GM21381 (cell line): ENCODE results near the gene TMEM138.
"Not testable (repeated sequence)": the region's sequence is repeated elsewhere in the genome, so short reads cannot be mapped to it uniquely, and the experiment has no call there.

Experiments
- ATAC-seq: cut with Tn5 transposase; IDR thresholded peaks from one replicate; pipeline ENCODE4 v1.9.1; 2021; ENCODE audit warnings: mild to moderate bottlenecking, moderate library complexity; ENCODE audit not compliant: unreplicated experiment

TMEM138 gene

GRCh38 chr11:61362542-61362875 lies 335 bp downstream of the TMEM138 start:
- no peak for ATAC-seq

DNA sequence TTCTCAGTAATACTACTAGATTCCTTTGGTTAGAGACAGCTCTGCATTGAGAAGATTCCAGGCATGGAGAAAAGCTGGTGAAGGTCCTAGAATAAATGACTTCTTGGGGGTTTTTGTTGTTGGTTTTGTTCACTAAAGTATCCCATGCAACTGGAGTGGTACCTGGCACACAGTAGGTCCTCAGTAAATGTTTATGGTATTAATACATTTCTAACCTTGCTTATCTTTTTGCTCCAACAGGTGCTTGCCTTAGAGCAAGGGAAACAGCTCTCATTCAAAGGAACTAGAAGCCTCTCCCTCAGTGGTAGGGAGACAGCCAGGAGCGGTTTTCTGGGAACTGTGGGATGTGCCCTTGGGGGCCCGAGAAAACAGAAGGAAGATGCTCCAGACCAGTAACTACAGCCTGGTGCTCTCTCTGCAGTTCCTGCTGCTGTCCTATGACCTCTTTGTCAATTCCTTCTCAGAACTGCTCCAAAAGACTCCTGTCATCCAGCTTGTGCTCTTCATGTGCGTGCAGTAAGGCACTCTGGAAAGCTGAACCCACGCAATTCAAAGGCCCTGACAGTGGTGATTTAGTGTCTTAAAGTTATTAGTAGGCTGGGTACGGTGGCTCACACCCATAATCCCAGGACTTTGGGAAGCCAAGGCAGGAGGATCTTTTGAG lies 2.0 kb downstream of the TMEM138 start:
- ATAC-seq = no peak

DNA sequence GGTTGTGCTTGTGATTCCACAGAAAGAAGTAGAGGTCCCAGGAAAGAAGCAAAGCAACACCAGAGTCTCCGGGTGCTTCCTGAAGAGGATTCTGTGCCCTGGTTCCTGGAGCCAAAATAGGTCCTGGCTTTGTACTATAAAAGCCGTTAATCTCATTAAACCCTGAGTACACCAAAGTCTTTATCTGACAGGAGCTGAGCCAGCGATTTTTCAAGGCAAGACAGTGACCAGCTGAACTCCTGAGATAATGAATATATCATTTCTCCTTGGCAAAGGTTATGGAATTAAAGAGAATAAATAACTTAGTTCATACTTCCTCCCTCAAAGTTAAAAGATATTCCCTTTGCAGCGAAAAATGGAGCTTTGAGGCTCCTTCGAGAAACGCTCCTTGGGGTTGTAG lies 5.2 kb downstream of the TMEM138 start:
- no peak for ATAC-seq

GRCh38 chr11:61368646-61369045 lies 6.5 kb downstream of the TMEM138 start:
- ATAC-seq = no peak

DNA sequence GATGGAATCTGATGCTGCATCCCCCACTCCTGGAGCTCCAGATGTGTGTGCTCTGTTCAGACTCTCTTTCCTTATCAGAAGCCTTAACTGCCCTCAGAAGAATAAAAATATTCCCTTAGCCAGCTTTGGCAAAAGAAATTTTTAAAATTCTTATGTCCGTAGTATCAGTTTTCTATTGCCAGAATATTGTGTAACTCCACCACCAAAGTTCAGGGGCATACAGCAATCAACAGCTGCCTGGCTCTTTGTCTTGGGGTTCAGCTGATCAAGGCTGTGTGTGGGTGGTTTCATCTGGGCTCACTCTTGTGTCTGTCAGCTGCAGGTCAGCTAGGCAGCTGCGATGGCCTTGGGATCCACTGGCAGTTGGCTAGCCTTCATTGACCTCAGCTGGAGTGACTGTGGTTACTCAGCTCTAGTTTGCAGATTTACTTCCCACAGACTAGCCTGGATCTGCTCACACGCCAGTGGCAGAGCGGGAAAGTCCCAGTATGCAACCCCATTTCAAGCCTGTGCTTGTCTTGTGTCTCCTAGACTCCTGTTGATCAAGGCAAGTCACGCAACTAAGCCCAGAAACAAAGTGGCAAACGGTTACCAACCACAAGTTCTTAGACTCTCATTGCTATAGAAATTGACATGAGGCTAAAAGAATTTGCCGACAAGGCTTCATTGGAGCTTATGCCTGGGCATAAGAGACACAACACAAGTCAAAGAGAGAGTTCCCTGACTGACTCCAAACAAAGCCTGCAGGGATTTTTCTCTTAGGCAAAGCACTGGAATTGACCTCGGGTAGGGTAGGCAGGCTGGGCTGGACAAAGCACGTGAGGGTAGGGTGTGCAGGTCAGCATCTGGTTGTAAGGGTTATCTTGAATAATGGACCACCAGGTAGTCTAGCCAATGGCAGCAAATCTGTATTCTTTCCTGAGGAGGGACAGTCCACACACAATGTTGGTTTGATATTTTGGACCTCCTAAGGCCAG lies 7.5 kb downstream of the TMEM138 start:
- ATAC-seq = no peak

DNA sequence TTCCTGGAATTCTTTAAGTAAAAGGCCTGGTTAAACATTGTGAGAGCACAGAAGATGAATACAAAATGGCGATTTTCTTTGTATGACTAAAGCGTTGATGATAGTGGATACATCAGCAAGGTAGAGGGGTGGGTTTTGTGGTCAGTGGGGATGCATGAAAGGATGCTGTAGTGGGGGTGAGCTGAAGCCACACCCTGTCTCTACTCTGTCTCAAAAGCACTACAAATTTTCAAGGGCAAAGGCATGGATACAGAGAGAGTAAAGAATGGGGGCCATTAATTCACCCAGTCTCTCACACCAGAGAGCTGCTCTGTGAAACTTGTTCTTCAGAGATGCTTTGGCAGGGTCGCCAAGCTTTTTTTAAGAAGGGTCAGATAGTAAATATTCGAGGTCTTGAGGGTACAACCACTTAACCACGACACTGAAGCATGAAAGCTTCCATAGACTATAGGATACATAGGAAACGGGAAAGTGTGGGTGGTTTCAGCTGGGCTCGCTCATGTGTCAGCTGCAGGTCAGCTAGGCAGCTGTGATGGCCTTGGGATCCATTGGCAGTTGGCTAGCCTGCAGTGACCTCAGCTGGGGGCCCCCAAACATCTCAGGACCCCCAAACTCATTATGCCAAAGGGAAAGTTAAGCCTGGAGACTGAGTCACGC lies 8.3 kb downstream of the TMEM138 start:
- no peak for ATAC-seq

DNA sequence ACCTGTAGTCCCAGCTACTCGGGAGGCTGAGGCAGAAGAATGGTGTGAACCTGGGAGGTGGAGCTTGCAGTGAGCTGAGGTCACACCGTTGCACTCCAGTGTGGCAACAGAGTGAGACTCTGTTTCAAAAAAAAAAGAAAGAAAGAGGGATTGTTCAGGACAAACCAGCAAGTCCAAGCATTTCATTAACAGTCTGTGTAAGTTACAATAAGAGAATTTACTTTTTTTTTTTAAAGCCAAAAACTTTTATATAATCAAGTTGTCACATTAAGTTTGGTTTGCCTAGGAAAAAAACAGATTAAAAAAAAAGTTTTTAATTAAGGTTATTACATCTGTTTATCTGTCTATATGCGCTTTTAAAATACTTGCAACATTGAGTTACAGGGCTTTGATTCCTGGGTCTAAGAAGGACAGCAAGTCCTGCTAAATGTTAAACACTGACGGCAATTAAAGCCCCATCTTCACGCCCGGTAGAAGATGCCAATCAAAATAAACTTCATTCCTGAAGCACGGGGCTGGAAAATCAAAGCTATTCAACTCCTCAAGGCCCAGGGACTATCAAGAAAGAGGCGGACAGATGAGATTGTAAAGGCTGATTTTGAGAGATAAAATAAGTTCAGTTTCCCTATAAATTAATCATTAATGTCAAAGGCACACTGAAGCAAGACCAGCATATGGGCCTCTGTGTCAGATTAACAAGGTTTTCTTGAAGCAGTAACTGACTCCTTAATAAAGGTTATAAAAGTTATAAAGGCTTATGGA lies 10.7 kb downstream of the TMEM138 start:
- no peak for ATAC-seq

DNA sequence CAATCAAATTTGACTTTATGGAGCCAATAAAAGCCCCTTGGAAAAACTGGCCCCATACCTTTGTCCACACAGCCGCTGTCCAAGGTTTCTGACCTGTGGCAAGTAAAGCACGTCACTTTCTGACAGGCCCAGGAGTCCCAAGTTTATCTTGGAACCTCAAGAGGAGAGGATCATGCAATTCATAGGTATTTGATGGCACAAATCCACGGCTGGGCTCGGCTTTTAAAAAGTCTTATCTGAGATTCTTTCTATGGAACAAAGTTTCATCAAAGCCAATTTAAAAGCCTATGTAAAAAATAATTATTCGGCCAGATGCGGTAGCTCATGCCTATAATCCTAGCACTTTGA lies 13.6 kb downstream of the TMEM138 start:
- no peak for ATAC-seq

DNA sequence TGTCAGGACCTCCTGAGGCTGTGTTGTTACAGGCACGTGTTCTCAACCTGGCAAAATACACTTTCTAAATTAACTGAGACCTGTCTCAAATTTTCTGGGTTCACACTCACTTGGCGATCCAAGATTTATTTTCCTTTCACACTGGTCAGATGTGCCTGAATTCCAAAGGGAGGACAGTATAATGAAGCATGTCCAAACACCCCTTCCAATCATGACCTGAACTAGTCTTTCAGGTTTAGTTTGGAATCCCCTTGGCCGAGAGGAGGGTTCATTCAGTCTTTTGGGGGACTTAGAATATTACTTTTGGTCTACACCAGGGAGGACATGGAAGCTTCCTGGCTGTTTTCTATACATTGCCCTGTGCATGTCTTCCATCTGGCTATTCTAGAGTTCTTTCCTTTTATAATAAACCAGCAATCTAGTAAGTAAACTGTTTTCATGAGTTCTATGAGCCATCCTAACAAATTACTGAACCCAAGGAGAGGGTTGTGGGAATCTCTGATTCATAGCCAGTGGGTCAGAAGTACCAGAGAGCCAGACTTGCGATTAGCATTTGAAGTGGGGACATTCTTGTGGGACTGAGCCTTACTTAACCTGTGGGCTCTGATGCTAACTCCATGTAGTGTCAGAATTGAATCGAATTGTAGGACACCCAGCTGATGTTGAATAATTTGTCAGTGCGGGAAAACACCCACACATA lies 15.4 kb downstream of the TMEM138 start:
- ATAC-seq = no peak

GRCh38 chr11:61378713-61379313 lies 16.6 kb downstream of the TMEM138 start:
- ATAC-seq = no peak

DNA sequence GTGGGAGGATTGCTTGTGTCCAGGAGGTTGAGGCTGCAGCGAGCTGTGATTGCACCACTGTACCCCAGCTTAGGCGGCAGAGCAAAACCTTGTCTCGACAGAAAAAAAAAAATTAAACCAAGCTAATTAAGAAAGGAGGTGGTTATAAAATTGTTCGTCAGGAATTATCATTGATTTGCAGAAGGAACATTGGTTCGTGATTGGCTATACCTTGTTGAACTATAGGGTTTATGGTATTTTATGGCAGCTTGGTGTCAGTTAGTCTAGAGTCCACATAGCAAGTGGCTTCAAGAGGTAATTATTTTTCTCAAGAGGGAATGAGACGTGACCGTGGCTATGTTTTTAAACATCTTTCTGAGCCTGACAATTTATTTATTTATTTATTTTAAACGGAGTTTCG lies 18.7 kb downstream of the TMEM138 start:
- no peak for ATAC-seq

DNA sequence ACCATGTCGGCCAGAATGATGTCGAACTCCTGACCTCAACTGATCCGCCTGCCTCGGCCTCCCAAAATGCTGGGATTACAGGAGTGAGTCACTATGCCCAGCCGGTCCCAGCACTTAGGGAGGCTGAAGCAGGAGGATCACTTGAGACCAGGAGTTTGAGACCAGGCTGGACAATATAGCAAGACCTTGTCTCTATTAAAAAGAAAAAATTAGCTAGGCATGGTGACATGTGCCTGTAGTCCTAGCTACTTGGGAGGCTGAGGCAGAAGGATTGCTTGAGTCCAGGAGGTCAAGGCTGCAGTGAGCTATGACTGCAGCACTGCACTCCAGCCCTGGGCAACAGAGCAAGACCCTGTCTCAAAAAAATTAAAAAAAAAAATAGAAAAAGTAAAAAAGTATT lies 21.7 kb downstream of the TMEM138 start:
- not testable (repeated sequence) for ATAC-seq

- ATAC-seq = no peak
These were observed 22.4 kb downstream of the TMEM138 start for GRCh38 chr11:61384271-61385242.

DNA sequence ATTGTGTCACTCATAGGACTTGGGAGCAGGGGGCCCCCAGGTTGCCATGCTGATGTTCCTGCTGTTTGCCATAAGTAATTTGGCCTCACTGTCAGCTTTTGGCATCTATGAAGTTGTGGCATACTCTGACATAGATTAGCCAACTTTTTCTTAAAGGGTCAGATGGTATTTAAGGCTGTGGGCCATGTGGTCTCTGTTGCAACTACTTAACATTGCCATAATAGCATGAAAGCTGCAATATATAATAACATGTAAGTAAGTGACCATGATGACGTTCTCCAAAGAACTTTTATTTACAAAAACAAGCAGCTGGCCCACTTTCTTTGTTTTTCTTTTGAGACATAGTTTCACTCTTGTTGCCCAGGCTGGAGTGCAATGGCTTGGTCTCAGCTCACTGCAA lies 28.0 kb downstream of the TMEM138 start:
- ATAC-seq = no peak

GRCh38 chr11:61392981-61393595 lies 30.9 kb downstream of the TMEM138 start:
- no peak for ATAC-seq

DNA sequence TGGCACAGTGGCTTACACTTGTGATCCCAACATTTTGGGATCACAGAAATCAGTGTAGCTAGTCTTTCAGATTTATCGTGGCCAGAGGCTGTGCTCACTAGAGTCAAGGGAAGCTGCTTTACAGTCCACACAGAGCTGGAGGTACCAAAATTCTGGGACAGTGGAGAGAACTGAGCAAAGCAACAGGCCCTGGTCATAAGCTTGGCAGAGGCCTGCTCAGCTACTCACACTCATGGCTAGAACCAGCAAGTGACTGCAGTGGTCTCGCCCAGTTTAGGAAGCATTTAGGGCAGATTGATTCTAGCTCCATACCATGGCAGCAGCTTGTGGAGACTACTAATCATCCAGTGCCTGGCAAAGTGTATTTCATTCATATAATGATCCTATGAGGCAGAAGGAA lies 39.0 kb downstream of the TMEM138 start:
- no peak for ATAC-seq

GRCh38 chr11:61401573-61401972 lies 39.4 kb downstream of the TMEM138 start:
- no peak for ATAC-seq

DNA sequence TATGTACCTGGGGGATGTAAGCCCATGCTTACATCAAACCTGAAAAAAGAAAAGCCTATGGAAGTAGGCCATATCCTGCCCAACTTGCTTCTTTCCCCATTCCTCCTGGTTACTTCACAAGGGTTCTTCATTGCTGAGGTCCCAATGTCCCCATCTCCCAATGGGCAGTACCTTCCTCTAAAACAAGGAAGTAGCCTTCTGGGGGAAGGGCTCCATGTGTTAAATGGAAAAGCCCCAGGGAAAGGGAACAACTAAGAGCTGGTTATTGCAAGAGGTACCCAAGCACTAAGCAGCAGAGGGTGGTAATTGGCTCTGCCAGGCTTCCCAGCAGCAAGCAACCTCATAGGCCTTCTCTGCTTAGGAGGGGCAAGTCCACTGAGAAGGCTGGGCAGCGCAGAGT lies 41.5 kb downstream of the TMEM138 start:
- no peak for ATAC-seq

DNA sequence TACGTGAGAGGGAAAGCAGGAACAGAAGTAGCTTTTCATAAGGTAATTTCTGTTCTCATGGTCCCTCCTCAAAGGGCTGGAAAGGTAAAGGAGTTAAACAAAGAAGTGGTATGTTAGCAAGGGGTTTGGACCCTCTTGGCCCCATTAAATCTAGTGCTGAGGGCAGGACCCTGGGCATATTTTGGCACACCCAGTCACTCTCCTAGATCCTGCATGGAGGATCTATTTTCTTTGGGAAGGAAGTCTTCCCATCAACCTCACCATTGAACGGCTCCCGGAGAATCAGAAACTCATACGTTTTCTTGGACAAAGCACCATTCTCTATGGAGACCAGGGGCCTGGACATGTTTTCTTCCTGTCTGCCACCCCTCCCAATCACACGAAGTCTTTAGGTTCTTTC lies 41.9 kb downstream of the TMEM138 start:
- no peak for ATAC-seq
